WTC11 (cell line): Measurements from ENCODE around the gene CCN6. TPM values are rescaled to one million over a fixed set of nuclear protein-coding genes. Genes with fewer than 3 reads are reported as not detected.

ENCODE experiments used
- ATAC-seq: fragments of 200-7000 bp; cut with Tn5 transposase; 2 replicates; pipeline ENCODE4 v1.10.0; 2021; ENCODE audit warnings: mild to moderate bottlenecking, moderate library complexity
- CTCF ChIA-PET: fragments of 300-600 bp; sonication (Branson Sonifier 250); formaldehyde crosslinking; loops from one replicate; lab custom pipeline; 2021; ENCODE audit warnings: antibody characterized with exemption; lab: Charles Lee
- POLR2A ChIA-PET: fragments of 350-600 bp; sonication (Branson Sonifier 250); formaldehyde crosslinking; loops from one replicate; lab custom pipeline; 2021; ENCODE audit warnings: antibody characterized with exemption; lab: Charles Lee
- DNase-seq: peaks from one replicate; pipeline ENCODE4 v3.0.0; 2021; ENCODE audit warnings: low spot score
- H3K27ac Mint-ChIP-seq: 2 replicates; pipeline ENCODE4 v1.8.0; 2021; ENCODE audit warnings: mixed read lengths
- H3K27me3 Mint-ChIP-seq: 2 replicates; pipeline ENCODE4 v1.8.0; 2021; ENCODE audit warnings: low read depth, mild to moderate bottlenecking, moderate library complexity, mixed read lengths
- H3K36me3 Mint-ChIP-seq: 2 replicates; pipeline ENCODE4 v1.8.0; 2021; ENCODE audit warnings: mixed read lengths
- H3K4me1 Mint-ChIP-seq: 2 replicates; pipeline ENCODE4 v1.8.0; 2022; ENCODE audit warnings: mixed read lengths
- H3K4me3 Mint-ChIP-seq: 2 replicates; pipeline ENCODE4 v1.8.0; 2021; ENCODE audit warnings: mild to moderate bottlenecking, moderate library complexity, mixed read lengths
- H3K9me3 Mint-ChIP-seq: 2 replicates; pipeline ENCODE4 v1.8.0; 2021; ENCODE audit warnings: mixed read lengths
- CDX4 ChIP-seq: fragments of 250-450 bp; sonication (Bioruptor Pico); IDR thresholded peaks from 2 replicates; pipeline ENCODE4 v1.9.0; 2021; ENCODE audit warnings: moderate library complexity, mild to moderate bottlenecking, inconsistent platforms, borderline replicate concordance
- E2F4 ChIP-seq: sonication (generic); formaldehyde crosslinking; IDR thresholded peaks from 2 replicates; pipeline ENCODE4 v1.8.1; 2022; ENCODE audit warnings: low read depth, mild to moderate bottlenecking, moderate library complexity, missing genetic modification reagents, borderline replicate concordance
- E2F5 ChIP-seq: sonication (generic); formaldehyde crosslinking; IDR thresholded peaks from 2 replicates; pipeline ENCODE4 v1.8.1; 2022; ENCODE audit warnings: mild to moderate bottlenecking, moderate library complexity, missing genetic modification reagents
- FOXP4 ChIP-seq: sonication (generic); formaldehyde crosslinking; IDR thresholded peaks from 2 replicates; pipeline ENCODE4 v1.8.0; 2022; ENCODE audit warnings: mild to moderate bottlenecking, missing genetic modification reagents
- GABPB1 ChIP-seq: sonication (generic); formaldehyde crosslinking; IDR thresholded peaks from 2 replicates; pipeline ENCODE4 v1.8.1; 2023; ENCODE audit warnings: mild to moderate bottlenecking, missing genetic modification reagents
- MLX ChIP-seq: sonication (generic); formaldehyde crosslinking; IDR thresholded peaks from 2 replicates; pipeline ENCODE4 v1.8.1; 2023; ENCODE audit warnings: mild to moderate bottlenecking, missing genetic modification reagents, moderate library complexity
- MYBL2 ChIP-seq: sonication (generic); formaldehyde crosslinking; IDR thresholded peaks from 2 replicates; pipeline ENCODE4 v1.8.1; 2023; ENCODE audit warnings: mild to moderate bottlenecking, moderate library complexity, missing genetic modification reagents
- NR3C1 ChIP-seq: sonication (generic); formaldehyde crosslinking; conservative IDR thresholded peaks from 2 replicates; pipeline ENCODE4 v1.8.1; 2023; ENCODE audit warnings: low read depth, mild to moderate bottlenecking, missing genetic modification reagents
- PRRX2 ChIP-seq: fragments of 250-450 bp; sonication (Bioruptor Pico); IDR thresholded peaks from 2 replicates; pipeline ENCODE4 v1.8.0; 2021; ENCODE audit warnings: mild to moderate bottlenecking
- SMAD3 ChIP-seq: sonication (generic); formaldehyde crosslinking; IDR thresholded peaks from 2 replicates; pipeline ENCODE4 v1.8.0; 2022; ENCODE audit warnings: missing genetic modification reagents, mild to moderate bottlenecking, borderline replicate concordance
- STAT6 ChIP-seq: sonication (generic); formaldehyde crosslinking; conservative IDR thresholded peaks from 2 replicates; pipeline ENCODE4 v1.8.1; 2023; ENCODE audit warnings: mild to moderate bottlenecking, low read depth, missing genetic modification reagents, moderate library complexity
- TEAD1 ChIP-seq: sonication (generic); formaldehyde crosslinking; IDR thresholded peaks from 2 replicates; pipeline ENCODE4 v1.8.0; 2022; ENCODE audit warnings: mild to moderate bottlenecking, missing genetic modification reagents
- ZNF281 ChIP-seq: sonication (generic); formaldehyde crosslinking; IDR thresholded peaks from 2 replicates; pipeline ENCODE4 v1.8.0; 2023; ENCODE audit warnings: mild to moderate bottlenecking, missing genetic modification reagents
- ZNF671 ChIP-seq: fragments of 250-450 bp; sonication (Bioruptor Pico); IDR thresholded peaks from 2 replicates; pipeline ENCODE4 v1.8.0; 2021; ENCODE audit warnings: mild to moderate bottlenecking
- total RNA-seq: library from RNA; stranded (reverse); gene quantifications from 3 replicates; pipeline ENCODE4 v1.2.3, GENCODE V29; 2021

Gene CCN6
- total RNA-seq, 1 experiment from 2014 or later, result not detected

- TF ChIP-seq FOXP4, result no peak
Measured at GRCh38 chr6:112037783-112038216, 16.1 kb upstream of the CCN6 start (continued).

GRCh38 chr6:112038268-112038667, 15.6 kb upstream of the CCN6 start:
- Mint-ChIP-seq H3K36me3 (no peaks in the 10 kb centered on the region), H3K27ac (no peak overlapping the region)
- no peak for DNase-seq
- TF ChIP-seq CDX4 (no peak), MLX (CRISPR knock-in tag) (no peak), STAT6 (CRISPR knock-in tag) (no peak), SMAD3 (CRISPR knock-in tag) (no peak), NR3C1 (no peak), ZNF671 (CRISPR knock-in tag) (no peak), TEAD1 (CRISPR knock-in tag) (no peak), GABPB1 (no peak), E2F5 (CRISPR knock-in tag) (no peak), PRRX2 (CRISPR knock-in tag) (no peak), MYBL2 (CRISPR knock-in tag) (no peak), E2F4 (CRISPR knock-in tag) (no peak), ZNF281 (CRISPR knock-in tag) (no peak)
- TF ChIP-seq, all 79 proteins: peak for 0
- no peaks in the 10 kb centered on the region for H3K27me3 Mint-ChIP-seq
- peaks cover 17% of the 10 kb centered on the region for H3K4me1 Mint-ChIP-seq
- no peaks in the 10 kb centered on the region for H3K9me3 Mint-ChIP-seq
- CTCF ChIA-PET, result interaction anchor here (1.3 to 1.5 kb wide), 2 partner anchors 28 to 329 kb away, joined by 4 to 6 read pairs; no protein-coding TSS in a partner anchor
- H3K4me3 Mint-ChIP-seq, result no peak overlapping the region
- POLR2A ChIA-PET, result no interaction called here
- no peak for ATAC-seq
